HG03060 (cell line): Measurements from ENCODE around the gene ACP4.
A peak's percentile ranks its signal among the peaks of the same experiment; 100 is the strongest.
"Not testable (repeated sequence)": the region's sequence is repeated elsewhere in the genome, so short reads cannot be mapped to it uniquely, and the experiment has no call there.

Experiments used
- ATAC-seq: cut with Tn5 transposase; IDR thresholded peaks from one replicate; pipeline ENCODE4 v1.9.1; 2021; ENCODE audit warnings: low read depth, moderate number of reproducible peaks; ENCODE audit not compliant: unreplicated experiment

The ACP4 gene

DNA sequence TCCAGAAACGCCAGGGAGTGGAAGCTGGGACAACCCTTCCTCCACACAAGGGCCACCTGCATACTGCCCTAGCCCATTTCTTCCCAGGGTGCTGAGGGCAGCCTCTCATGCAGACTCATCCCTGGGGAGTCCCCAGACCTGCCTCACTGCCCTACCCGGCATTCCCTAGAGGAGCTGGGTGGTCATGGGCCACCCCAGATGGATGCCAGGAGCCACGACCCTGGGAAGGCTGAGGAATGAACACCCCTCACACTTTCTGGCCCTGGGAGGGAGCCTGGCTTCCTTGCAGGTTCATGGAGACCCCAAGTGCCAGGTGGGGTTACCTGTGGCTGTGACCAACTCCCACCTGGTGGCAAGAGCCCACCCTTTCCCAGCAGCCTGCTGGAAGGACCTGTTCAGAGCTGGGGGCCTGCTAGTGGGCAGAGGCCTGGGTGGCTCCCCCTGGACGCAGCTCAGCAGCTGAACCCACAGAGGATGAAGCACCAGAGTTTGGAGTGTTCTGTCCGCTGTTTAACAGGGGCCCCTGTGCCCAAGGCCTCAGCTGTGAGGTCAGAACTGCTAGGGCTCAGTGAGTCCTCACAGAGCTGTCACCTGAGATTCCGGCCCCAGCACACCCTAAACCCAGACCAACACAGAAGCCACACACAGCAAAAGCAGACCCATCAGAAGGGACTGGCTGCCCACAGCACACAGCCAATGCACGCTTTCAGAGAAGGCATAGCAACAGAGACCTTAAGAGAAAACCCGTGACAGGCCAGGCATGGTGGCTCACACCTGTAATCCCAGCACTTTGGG lies 6.6 kb downstream of the ACP4 start:
- no peak for ATAC-seq

DNA sequence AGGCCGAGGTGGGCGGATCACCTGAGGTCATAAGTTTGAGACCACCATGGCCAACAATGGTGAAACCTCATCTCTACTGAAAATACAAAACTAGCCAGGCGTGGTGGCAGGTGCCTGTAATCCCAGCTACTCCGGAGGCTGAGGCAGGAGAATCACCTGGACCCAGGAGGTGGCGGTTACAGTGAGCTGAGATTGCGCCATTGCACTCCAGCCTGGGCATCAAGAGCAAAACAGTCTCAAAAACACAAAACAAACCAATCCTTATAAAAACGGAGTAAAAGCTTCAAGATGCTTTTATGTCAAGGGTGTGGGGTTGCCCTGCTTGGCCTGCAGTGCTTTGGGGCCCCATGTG lies 7.2 kb downstream of the ACP4 start:
- ATAC-seq = no peak

DNA sequence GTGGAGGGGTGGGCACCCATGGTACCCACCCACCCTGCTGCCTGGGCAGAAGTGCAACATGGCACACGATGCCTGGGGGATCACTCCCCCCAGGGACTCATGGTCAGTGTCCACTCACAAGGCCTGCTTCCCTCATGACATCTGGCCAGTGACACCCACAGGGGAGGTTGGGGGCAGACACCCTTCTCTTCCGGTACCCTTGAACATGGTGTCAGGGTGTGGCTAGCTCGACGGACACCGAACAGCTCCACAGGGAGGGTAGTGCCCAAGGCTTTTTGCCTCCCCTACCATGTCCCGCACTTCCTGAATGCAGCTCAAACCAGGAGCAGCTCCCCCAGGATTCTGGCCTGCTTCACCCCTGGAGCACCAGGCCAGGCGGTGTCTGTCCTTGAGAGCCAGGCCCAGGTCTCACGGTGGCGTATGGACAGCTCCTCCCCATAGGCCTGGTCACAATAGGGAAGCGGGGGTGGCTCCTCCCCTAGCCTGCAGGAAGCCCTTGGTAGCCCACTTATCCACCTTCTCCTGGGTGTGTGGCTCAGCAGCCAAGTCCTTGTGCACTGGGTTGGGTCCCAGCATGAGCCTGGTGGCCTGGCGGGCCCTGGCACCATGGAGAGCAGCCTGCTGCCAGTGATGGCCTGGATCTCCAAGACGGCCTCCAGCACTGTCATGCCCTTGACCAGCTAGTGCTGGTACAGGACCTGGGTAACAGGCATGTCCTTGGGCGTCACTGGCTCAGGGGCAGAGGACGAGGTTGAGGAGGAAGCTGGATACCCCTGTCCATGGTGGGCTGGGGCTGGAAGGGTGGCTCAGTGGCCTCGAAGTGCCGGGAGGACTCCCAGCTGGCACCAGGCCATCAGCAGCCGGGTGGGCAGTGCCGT lies 7.8 kb downstream of the ACP4 start:
- ATAC-seq = no peak

DNA sequence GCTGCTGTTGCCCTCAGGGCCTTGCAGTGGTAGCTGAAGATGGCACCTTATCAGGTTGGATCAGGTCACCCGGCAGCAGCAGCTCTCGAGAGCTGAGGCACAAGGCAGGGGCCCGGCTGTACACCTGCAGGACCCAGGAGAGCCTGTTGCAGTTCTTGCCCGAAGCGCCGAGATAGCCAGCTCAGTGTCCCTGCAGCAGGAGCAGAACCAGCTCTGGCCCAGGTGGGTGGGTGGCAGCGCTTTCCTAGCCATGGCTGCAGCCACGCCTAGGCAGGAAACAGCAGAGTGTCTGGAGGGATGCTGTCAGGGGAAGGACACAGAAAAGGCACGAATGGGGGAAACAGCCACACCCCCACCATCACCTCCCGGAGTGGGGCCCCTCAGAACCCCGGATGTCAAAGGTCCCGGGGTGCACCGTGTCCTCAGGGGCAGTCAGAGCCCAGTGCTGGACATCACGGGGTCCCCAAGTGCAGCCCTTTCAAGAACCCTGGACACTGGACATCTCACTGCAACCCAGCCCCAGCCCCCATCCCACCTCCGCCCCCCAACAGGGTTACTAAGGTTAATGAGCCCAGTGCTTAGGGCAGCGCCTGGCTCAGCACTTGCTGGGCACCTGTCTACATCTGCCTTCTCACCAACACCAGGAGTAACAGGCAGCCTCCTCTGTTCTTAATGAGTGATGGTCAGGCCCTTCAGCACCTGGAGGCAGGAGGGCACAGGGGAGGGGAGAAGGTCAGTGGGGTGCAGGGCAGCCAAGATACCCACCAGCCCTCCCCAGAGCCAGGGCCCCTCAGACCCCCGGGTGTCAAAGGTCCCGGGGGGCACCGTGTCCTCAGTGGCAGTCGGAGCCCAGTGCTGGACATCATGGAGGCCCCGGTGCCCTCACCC lies 8.7 kb downstream of the ACP4 start:
- no peak for ATAC-seq

DNA sequence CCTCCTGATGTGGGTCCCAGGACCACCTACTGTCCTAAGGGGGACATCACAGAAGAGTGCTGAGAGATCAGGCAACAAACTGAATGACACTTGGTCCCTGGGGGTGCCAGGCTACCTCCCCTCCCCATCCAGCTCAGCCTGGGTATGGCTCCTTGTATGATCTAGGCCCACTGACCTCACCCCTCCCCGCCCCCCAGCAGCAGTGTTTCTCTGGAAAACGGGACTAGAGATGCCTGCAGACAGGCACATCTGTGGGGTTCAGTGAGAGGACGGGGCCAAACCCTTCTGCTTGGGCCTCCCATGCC lies 9.3 kb downstream of the ACP4 start:
- no peak for ATAC-seq

DNA sequence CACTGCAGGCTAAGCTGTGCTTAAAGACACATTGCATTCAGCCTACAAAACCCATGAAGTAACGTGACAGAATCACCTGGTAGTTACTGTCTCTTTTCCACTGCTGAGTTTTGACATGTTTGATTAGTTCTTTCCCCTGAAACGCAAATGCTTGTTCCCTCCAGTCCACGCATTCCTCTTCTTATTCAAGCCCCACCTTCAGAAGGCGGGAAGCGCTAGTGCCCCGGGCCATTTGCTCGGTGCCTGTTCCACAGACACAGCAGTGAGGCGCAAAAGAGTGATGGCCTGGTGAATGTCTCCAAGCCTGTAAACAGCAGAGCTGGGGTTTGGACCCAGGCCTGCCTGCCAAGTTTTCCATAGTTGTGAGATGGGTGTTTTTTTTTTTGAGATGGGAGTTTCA lies 10.9 kb downstream of the ACP4 start:
- no peak for ATAC-seq

DNA sequence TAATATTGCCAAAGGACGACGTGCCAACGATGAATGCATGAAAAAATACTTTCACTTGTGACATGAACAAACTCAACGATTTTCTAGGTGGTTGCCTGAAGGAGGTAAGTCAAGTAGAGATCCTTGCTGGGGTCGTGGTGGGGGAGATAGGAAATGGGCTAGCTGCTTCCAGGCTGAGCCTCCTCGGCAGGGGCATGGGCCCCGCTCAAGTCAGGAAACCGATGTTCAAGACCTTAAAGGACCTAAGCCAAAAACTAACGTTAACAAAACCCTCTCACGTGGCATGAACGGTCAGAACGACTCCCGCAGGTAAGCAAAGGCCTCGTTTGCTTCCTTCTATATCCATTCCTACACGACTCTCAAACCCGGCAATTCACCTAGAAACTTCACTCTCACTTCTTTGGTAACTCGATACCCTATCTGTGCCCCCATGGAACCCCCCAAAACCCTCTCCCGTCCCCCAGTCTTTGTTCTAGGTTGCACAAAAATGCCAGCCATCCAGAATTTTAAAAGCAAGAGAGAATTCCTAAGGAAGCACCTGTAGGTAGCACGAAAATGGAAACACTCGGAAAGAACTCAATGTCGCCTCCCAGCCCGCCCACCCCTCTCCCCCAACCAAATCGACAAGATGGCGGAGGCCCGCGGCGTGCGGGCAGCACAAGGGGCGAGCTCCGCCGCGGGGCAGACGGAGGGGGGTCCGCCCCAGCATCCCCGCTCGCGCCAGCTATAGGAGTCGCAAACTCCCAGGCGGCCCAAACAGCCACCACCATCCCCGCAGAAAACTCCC lies 13.6 kb downstream of the ACP4 start:
- no peak for ATAC-seq

DNA sequence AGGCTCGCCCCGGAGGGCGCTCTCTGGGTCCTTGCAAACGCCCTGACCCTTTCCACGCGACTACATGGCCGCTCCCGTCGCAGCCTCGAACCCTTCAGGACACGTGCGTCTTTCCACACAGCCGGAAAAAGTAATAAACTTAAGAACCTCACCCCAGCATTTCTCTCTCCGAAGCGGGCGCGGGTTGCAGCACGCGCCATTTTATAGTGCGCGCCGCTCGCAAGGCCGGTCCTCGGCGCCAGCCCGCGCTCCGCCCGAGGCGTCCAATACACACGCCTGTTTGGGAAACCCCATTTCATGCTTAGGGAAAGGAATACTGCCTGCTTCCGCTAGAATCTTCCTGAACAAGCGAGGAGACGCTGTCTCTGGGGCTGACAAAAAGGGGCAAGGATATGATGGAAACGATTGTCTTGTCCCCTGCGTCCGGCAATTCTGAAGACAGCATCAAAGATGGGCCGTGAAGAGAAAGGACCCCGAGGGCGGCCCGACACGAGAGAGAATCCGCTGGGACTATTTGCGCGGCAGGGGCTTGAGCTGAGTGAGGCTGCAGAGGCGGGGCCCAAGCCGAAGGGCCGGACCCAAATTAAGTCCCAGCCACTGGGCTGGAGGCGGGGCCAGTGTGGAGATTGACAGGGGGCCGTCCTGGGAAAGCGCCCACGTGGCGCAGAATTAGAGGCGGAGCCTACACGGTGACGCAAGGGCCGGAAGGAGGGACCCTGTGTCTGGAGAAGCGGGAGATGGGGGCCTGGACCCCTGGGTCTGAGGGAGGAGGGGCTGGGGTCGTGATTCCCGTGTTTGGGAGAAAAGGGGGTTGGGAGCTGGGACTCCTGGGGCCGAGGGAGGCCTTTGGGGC lies 14.4 kb downstream of the ACP4 start:
- peak; percentile 78 for ATAC-seq

DNA sequence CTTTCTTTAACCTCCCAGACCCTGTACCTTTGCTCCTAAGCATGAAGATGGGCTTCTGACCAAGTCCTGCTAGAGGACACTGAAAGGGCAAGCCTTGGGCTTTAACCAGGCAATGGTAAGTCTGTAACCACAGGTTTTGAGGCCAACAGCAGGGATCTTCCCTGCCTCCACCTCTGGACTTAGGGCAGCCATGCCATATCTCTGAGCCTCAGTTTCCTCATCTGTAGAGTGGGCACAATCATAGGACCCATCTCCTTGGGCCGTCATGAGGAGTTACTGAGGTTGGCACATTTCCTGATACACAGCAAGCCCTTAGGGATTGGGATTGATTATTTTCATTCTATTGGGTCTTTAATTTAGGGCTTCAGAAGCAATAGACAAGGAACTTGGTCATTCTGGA lies 18.6 kb downstream of the ACP4 start:
- no peak for ATAC-seq

DNA sequence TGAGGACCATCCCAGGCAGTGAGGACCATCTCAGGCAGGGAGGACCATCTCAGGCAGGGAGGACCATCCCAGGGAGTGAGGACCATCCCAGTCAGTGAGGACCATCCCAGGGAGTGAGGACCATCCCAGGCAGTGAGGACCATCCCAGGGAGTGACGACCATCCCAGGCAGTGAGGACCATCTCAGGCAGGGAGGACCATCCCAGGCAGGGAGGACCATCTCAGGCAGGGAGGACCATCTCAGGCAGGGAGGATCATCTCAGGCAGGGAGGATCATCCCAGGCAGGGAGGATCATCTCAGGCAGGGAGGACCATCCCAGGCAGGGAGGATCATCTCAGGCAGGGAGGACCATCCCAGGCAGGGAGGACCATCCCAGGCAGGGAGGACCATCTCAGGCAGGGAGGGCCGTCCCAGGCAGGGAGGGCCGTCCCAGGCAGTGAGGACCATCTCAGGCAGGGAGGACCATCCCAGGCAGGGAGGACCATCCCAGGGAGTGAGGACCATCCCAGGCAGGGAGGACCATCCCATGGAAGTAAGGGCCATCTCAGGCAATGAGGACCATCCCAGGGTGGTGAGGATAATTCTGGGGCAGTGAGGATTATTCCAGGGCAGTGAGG lies 21.5 kb downstream of the ACP4 start:
- ATAC-seq = not testable (repeated sequence)

DNA sequence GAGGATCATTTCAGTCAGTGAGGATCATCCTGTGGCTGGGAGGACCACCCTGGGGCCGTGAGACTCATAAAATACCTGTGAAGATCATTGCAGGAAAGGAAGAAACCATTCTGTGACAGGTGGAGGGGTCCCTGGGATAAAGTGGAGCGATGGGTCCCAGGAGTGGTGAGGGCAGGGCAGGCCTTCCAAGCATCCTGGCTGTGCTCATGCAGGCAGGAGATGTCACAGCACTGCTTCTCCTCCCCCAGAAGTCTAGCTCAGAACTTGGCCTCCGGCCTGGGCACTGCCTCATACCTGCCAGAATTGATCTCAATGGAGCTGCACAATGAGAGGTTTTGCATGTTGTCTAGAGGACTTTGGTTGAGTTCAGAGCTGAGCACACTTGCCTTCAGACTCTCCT lies 22.3 kb downstream of the ACP4 start:
- no peak for ATAC-seq

DNA sequence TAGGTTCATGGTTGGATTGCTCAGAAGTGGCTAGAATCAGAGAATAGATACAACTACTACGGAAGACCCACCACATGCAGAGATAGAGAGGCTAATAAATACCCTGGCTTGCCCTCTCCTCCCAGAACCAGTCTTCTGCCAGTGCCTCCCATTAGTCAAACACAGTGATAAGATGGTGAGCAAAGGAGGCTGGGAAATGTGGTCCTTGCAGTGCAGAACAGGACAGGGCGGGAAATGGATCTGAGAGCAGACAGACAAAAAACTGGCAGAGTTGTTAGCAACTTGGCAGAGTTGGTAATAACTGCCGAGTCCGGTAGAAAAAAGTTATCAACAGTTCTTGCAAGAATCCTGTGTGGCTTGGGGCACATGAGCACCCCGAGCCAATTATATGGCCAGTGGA lies 24.7 kb downstream of the ACP4 start:
- ATAC-seq = no peak

DNA sequence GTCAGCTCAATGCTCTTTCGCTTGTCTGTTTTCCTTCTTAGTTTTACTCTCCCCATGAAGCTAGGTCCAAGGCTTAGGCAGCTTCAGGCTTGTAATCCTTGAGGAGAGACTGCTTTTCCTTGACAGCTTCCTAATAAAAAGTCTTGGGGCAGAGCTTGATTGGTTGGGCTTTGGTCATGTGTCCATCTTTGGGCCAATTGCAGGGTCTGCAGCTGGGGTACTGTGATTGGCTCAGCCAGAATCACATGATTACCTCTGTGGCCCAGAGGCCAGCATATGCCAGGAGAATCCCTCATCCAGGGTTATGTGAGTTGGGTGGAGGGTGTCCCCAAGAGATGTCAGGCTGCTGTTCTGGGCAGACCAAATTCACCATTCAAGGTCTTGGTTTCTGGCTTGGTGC lies 25.2 kb downstream of the ACP4 start:
- no peak for ATAC-seq

DNA sequence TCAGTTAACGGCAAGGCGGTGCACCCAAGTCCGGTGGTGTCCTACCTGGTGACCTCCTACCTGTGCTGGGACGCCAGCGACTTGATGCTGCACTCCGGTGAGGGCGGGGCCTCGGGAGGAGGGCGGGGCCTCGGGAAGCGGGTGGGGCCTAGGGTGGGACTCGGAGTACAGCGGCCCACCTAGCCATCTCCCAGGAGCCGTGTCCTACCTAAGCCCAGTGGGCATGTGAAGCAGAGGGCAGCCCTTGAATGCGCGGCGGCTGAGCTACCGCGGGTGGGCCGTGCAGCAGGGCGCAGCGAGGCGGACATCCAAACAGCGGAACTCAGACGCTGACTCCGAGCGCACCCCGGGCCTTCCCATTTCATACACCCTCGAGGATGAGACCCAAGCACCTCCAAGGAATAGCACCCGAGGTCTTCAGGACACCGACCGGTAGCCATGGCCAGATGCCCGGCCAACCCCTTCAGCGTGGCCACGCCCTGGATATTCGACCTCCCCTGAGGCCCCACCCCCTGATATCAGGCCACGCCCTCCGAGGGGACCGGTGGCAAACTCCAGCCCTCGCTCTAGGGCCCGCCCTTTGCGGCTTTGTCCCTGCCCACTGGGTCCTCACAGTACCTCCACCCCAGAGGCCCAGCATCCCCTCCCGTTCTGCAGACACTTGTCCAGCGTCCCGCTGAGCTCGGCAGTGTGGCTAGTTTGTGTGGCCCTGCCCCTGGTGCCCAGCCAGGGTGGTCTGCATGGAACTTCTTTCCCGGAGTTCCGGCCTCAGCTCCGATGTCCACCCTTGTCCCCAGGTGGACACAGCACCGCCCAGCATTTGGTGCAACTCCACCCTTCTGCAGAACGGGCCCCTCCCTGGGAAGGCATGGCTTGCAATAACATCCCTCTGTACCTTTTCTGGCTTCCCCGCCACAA lies 28.0 kb downstream of the ACP4 start:
- peak; percentile 32 for ATAC-seq

DNA sequence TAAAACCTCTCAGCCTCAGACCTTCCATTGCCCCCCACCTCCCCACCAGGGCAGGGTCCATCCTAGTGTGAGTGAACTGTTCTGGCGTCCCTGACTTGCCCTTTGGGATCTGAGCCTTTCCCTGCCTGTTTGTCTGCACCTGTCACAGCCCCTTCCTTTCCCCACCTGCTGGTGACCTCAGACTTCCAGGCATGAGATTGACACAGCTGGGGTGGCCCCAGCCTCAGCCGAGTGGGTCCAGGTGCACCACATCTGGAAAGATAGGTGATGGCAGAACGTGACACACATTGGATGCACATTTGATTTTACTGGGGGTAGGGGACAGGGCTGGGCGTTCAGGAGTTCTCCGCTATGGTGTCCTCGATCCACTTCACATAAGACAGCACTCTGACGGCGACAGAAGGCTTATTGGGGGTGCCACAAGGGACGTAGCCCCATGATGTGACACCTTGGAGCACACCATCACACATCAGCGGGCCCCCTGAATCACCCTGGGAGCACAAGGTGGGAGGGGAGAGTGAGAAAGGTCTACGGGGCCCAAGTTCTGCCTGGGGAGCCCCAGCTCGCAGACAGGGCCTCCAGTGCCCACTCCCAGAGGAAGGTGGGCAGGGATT lies 28.8 kb downstream of the ACP4 start:
- no peak for ATAC-seq

DNA sequence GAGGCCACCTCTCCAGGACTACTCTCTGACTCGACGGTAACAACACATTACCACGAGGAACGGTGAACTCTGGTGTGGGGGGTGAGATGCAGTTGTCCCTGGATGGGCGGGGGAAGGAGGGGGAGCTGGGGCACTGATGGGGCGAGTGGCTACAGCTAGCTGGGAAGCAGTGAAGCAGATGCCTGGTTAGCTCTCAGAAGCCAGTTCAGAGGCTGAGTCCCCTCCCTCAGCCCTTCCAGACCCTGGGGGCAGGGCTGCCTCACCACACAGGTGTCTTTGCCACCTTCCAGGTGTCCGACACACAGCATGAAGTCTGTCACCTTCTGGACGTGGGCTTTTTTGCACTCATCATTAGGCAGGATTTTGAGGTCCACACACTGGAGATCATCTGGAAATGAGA lies 29.4 kb downstream of the ACP4 start:
- no peak for ATAC-seq

DNA sequence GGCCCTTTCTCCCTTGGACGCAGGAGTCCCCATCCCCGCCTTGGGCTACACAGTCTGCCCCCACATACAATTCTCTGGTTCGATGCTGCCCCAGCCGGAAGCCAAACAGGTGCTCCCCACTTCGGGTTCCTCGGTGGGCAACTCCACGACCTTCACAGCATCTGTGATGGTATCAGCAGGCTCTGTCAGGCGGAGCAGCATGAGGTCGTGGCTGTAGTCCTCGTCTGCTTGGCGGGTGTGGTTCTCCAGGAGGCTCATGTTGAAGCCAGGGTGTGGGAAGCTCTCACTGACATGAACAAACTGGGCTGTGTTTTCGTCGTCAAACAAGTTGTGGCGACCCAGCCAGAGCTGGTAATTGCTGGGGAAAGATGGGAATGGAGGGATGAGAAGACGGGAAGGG lies 29.9 kb downstream of the ACP4 start:
- no peak for ATAC-seq
